WTC11 (cell line): ENCODE results near the gene KCNK5. TPM values are rescaled to one million over a fixed set of nuclear protein-coding genes. Genes with fewer than 3 reads are reported as not detected.

Source experiments
- ATAC-seq: fragments of 200-7000 bp; cut with Tn5 transposase; 2 replicates; pipeline ENCODE4 v1.10.0; 2021; ENCODE audit warnings: mild to moderate bottlenecking, moderate library complexity
- CTCF ChIA-PET: fragments of 300-600 bp; sonication (Branson Sonifier 250); formaldehyde crosslinking; loops from one replicate; lab custom pipeline; 2021; ENCODE audit warnings: antibody characterized with exemption; lab: Charles Lee
- POLR2A ChIA-PET: fragments of 350-600 bp; sonication (Branson Sonifier 250); formaldehyde crosslinking; loops from one replicate; lab custom pipeline; 2021; ENCODE audit warnings: antibody characterized with exemption; lab: Charles Lee
- DNase-seq: peaks from one replicate; pipeline ENCODE4 v3.0.0; 2021; ENCODE audit warnings: low spot score
- H3K27ac Mint-ChIP-seq: 2 replicates; pipeline ENCODE4 v1.8.0; 2021; ENCODE audit warnings: mixed read lengths
- H3K27me3 Mint-ChIP-seq: 2 replicates; pipeline ENCODE4 v1.8.0; 2021; ENCODE audit warnings: low read depth, mild to moderate bottlenecking, moderate library complexity, mixed read lengths
- H3K36me3 Mint-ChIP-seq: 2 replicates; pipeline ENCODE4 v1.8.0; 2021; ENCODE audit warnings: mixed read lengths
- H3K4me1 Mint-ChIP-seq: 2 replicates; pipeline ENCODE4 v1.8.0; 2022; ENCODE audit warnings: mixed read lengths
- H3K4me3 Mint-ChIP-seq: 2 replicates; pipeline ENCODE4 v1.8.0; 2021; ENCODE audit warnings: mild to moderate bottlenecking, moderate library complexity, mixed read lengths
- H3K9me3 Mint-ChIP-seq: 2 replicates; pipeline ENCODE4 v1.8.0; 2021; ENCODE audit warnings: mixed read lengths
- CBFB ChIP-seq: sonication (generic); formaldehyde crosslinking; IDR thresholded peaks from 2 replicates; pipeline ENCODE4 v1.8.1; 2022; ENCODE audit warnings: mild to moderate bottlenecking, low read depth, missing genetic modification reagents
- CREB1 ChIP-seq: sonication (generic); formaldehyde crosslinking; IDR thresholded peaks from 2 replicates; pipeline ENCODE4 v1.8.0; 2023; ENCODE audit warnings: mild to moderate bottlenecking, missing genetic modification reagents
- CTCF ChIP-seq: fragments of 200-600 bp; IDR thresholded peaks from 2 replicates; pipeline ENCODE4 v1.8.0; 2022; ENCODE audit warnings: antibody characterized with exemption
- ESRRA ChIP-seq: sonication (generic); formaldehyde crosslinking; IDR thresholded peaks from 2 replicates; pipeline ENCODE4 v1.8.1; 2022; ENCODE audit warnings: mild to moderate bottlenecking, missing genetic modification reagents, borderline replicate concordance
- FOXP1 ChIP-seq: sonication (generic); formaldehyde crosslinking; IDR thresholded peaks from 2 replicates; pipeline ENCODE4 v1.8.0; 2022; ENCODE audit warnings: missing genetic modification reagents, mild to moderate bottlenecking, moderate library complexity, borderline replicate concordance
- GABPB1 ChIP-seq: sonication (generic); formaldehyde crosslinking; IDR thresholded peaks from 2 replicates; pipeline ENCODE4 v1.8.1; 2023; ENCODE audit warnings: mild to moderate bottlenecking, missing genetic modification reagents
- HMGA2 ChIP-seq: fragments of 250-450 bp; sonication (Bioruptor Pico); IDR thresholded peaks from 2 replicates; pipeline ENCODE4 v1.4.0; 2021; ENCODE audit warnings: mild to moderate bottlenecking, moderate library complexity
- JAZF1 ChIP-seq: fragments of 250-450 bp; sonication (Bioruptor Pico); IDR thresholded peaks from 2 replicates; pipeline ENCODE4 v1.9.0; 2021; ENCODE audit warnings: moderate library complexity, mild to moderate bottlenecking, inconsistent platforms
- JUN ChIP-seq: sonication (generic); formaldehyde crosslinking; IDR thresholded peaks from 2 replicates; pipeline ENCODE4 v1.8.0; 2023; ENCODE audit warnings: mild to moderate bottlenecking, missing genetic modification reagents
- NFATC4 ChIP-seq: fragments of 250-450 bp; sonication (Bioruptor Pico); IDR thresholded peaks from 2 replicates; pipeline ENCODE4 v1.9.0; 2021; ENCODE audit warnings: mild to moderate bottlenecking
- RORB ChIP-seq: fragments of 250-450 bp; sonication (Bioruptor Pico); IDR thresholded peaks from 2 replicates; pipeline ENCODE4 v1.9.0; 2021; ENCODE audit warnings: mild to moderate bottlenecking
- USF2 ChIP-seq: sonication (generic); formaldehyde crosslinking; IDR thresholded peaks from 2 replicates; pipeline ENCODE4 v1.8.1; 2023; ENCODE audit warnings: mild to moderate bottlenecking, missing genetic modification reagents, moderate library complexity
- ZNF121 ChIP-seq: sonication (generic); formaldehyde crosslinking; IDR thresholded peaks from 2 replicates; pipeline ENCODE4 v1.8.0; 2023; ENCODE audit warnings: missing genetic modification reagents
- ZNF138 ChIP-seq: sonication (generic); formaldehyde crosslinking; conservative IDR thresholded peaks from 2 replicates; pipeline ENCODE4 v1.8.1; 2022; ENCODE audit warnings: mild to moderate bottlenecking, moderate library complexity, missing genetic modification reagents
- ZNF263 ChIP-seq: sonication (generic); formaldehyde crosslinking; IDR thresholded peaks from 2 replicates; pipeline ENCODE4 v1.8.1; 2022; ENCODE audit warnings: low read depth, mild to moderate bottlenecking, moderate library complexity, missing genetic modification reagents
- ZNF317 ChIP-seq: sonication (generic); formaldehyde crosslinking; IDR thresholded peaks from 2 replicates; pipeline ENCODE4 v1.8.1; 2023; ENCODE audit warnings: low read depth, mild to moderate bottlenecking, moderate library complexity, missing genetic modification reagents, borderline replicate concordance
- ZNF512 ChIP-seq: sonication (generic); formaldehyde crosslinking; IDR thresholded peaks from 2 replicates; pipeline ENCODE4 v1.8.1; 2022; ENCODE audit warnings: missing genetic modification reagents, borderline replicate concordance
- total RNA-seq: library from RNA; stranded (reverse); gene quantifications from 3 replicates; pipeline ENCODE4 v1.2.3, GENCODE V29; 2021
- TF ChIP-seq, protein P1 (sequence below): sonication (generic); formaldehyde crosslinking; IDR thresholded peaks from 2 replicates; pipeline ENCODE4 v1.8.0; 2022; ENCODE audit warnings: mild to moderate bottlenecking, missing genetic modification reagents
- TF ChIP-seq, protein P2 (sequence below): sonication (generic); formaldehyde crosslinking; IDR thresholded peaks from 2 replicates; pipeline ENCODE4 v1.8.0; 2022; ENCODE audit warnings: mild to moderate bottlenecking, missing genetic modification reagents
- TF ChIP-seq, protein P3 (sequence below): sonication (generic); formaldehyde crosslinking; IDR thresholded peaks from 2 replicates; pipeline ENCODE4 v1.8.1; 2023; ENCODE audit warnings: mild to moderate bottlenecking, moderate library complexity, missing genetic modification reagents
- TF ChIP-seq, protein P4 (sequence below): fragments of 250-450 bp; sonication (Bioruptor Pico); conservative IDR thresholded peaks from 2 replicates; pipeline ENCODE4 v1.9.0; 2021; ENCODE audit warnings: mild to moderate bottlenecking

The KCNK5 gene
- total RNA-seq, 1 experiment from 2014 or later = 41.8 TPM

DNA sequence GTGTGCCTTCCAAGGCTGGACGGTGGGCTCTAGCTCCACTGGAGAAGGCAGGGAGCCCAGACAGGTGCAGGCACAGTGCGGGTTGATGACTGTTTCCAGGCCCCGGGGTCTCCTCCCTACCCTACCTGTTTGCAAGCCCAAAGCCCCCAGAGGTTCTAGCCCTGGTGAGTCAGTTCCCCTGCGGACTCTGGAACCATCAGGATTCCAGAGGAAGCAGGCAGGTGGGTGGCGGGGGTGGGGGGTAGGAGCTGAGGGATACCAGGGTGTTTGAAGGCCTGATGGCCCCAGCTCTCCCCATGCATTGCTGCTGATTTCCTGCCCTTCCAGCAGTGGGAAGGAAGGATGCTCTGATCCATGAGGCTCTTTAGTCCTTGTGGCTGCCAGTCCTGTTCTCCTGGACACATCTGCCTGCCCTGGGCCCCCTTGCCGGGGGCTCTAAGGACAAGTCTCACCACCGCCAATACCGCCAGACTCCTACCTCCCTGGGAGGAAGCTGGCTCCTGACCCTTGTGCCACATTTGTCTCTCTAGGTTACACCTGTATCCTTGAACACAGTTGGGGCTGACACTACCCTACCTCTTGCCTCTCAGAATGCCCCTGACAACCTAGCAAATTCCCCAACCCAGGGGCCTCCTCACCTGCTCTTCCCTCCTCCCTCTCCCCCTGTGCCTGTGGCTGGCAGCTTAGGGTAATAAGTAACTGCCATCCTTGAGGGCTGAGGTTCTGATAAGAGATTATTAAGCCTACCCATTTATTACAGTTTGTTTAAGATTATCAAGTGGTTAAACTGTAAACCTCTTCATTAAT lies 21.7 kb downstream of the KCNK5 start:
- peaks cover 11% of the 10 kb centered on the region for H3K36me3 Mint-ChIP-seq
- H3K4me1 Mint-ChIP-seq = peaks cover 92% of the 10 kb centered on the region
- DNase-seq (no peak), ATAC-seq (no peak)
- H3K27me3 Mint-ChIP-seq = no peaks in the 10 kb centered on the region
- no peak overlapping the region for H3K4me3 Mint-ChIP-seq
- no peak overlapping the region; the same call in 1 of the 2 replicates for H3K27ac Mint-ChIP-seq
- H3K9me3 Mint-ChIP-seq = no peaks in the 10 kb centered on the region
- ChIA-PET POLR2A (no interaction called here), CTCF (interaction anchor here (1.0 to 10.7 kb wide), 4 partner anchors 17 to 103 kb away, joined by 3 to 122 read pairs (median 14); no protein-coding TSS in a partner anchor)
- TF ChIP-seq FOXP1 (CRISPR knock-in tag) = no peak
- no peak for TF ChIP-seq ZNF263 (CRISPR knock-in tag)
- no peak for TF ChIP-seq ZNF138 (CRISPR knock-in tag)
- TF ChIP-seq, protein P1, sequence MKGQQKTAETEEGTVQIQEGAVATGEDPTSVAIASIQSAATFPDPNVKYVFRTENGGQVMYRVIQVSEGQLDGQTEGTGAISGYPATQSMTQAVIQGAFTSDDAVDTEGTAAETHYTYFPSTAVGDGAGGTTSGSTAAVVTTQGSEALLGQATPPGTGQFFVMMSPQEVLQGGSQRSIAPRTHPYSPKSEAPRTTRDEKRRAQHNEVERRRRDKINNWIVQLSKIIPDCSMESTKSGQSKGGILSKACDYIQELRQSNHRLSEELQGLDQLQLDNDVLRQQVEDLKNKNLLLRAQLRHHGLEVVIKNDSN = no peak
- no peak for TF ChIP-seq HMGA2 (CRISPR knock-in tag)
- no peak for TF ChIP-seq NFATC4 (CRISPR knock-in tag)
- no peak for TF ChIP-seq USF2 (CRISPR knock-in tag)
- no peak for TF ChIP-seq JUN (CRISPR knock-in tag)
- TF ChIP-seq ZNF121 = no peak
- no peak for TF ChIP-seq RORB
- TF ChIP-seq, protein P2, sequence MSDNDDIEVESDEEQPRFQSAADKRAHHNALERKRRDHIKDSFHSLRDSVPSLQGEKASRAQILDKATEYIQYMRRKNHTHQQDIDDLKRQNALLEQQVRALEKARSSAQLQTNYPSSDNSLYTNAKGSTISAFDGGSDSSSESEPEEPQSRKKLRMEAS (CRISPR knock-in tag) = no peak
- TF ChIP-seq CBFB (CRISPR knock-in tag) = no peak
- no peak for TF ChIP-seq ZNF317 (CRISPR knock-in tag)
- TF ChIP-seq ZNF512 (CRISPR knock-in tag) = no peak
- no peak for TF ChIP-seq CTCF

GRCh38 chr6:39206250-39206721 lies 23.0 kb downstream of the KCNK5 start:
- TF ChIP-seq, protein P3, sequence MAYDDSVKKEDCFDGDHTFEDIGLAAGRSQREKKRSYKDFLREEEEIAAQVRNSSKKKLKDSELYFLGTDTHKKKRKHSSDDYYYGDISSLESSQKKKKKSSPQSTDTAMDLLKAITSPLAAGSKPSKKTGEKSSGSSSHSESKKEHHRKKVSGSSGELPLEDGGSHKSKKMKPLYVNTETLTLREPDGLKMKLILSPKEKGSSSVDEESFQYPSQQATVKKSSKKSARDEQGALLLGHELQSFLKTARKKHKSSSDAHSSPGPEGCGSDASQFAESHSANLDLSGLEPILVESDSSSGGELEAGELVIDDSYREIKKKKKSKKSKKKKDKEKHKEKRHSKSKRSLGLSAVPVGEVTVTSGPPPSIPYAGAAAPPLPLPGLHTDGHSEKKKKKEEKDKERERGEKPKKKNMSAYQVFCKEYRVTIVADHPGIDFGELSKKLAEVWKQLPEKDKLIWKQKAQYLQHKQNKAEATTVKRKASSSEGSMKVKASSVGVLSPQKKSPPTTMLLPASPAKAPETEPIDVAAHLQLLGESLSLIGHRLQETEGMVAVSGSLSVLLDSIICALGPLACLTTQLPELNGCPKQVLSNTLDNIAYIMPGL (CRISPR knock-in tag) = no peak
- TF ChIP-seq JAZF1 = no peak
- TF ChIP-seq CREB1 (CRISPR knock-in tag) = no peak
- TF ChIP-seq ESRRA (CRISPR knock-in tag) = no peak
- TF ChIP-seq GABPB1 (CRISPR knock-in tag) = no peak
- TF ChIP-seq, protein P4, sequence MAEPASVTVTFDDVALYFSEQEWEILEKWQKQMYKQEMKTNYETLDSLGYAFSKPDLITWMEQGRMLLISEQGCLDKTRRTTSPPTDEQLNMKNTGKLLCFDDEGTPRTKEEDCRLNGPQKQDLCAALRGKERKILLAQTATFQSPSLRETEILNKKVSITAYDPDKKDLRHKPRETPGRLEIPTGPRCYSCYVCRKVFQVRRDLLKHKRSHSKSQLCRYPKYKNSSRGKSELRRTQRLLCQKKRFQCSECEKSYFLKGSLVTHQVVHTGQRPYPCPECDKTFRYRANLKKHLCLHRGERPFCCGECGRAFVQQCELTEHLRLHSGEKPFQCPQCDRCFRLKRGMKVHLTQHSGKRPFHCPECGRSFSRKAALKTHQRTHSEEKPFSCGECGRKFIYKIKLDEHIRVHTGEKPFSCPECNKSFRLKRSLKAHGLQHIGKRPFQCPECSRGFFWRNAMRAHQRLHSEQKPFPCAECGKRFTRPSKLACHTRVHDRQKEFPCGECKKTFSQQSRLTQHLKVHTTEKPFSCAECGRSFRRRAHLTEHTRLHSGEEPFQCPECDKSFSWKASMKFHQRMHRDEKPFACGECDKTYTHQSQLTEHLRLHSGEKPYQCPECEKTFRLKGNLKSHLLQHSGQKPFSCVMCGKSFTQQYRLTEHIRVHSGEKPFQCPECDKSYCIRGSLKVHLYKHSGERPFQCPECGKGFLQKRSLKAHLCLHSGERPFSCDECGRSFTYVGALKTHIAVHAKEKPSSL (CRISPR knock-in tag) = no peak
- TF ChIP-seq, all 79 proteins: peak for 0
- peak overlapping the region; percentile 91 for H3K27ac Mint-ChIP-seq
- H3K27me3 Mint-ChIP-seq = no peaks in the 10 kb centered on the region
- H3K4me1 Mint-ChIP-seq = peaks cover 92% of the 10 kb centered on the region
- H3K4me3 Mint-ChIP-seq = no peak overlapping the region
- POLR2A ChIA-PET = no interaction called here
- DNase-seq (no peak), ATAC-seq (no peak)
- peaks cover 7% of the 10 kb centered on the region for H3K36me3 Mint-ChIP-seq
- CTCF ChIA-PET = interaction anchor here (0.7 to 10.7 kb wide), 7 partner anchors 11 to 105 kb away, joined by 3 to 122 read pairs (median 4); partner anchors contain the start of gene KCNK5
- H3K9me3 Mint-ChIP-seq = no peaks in the 10 kb centered on the region
